GM12801 (cell line): Measurements from ENCODE around the gene C12orf57.

ENCODE experiments used
- TF ChIP-seq, protein P1 (sequence below): IDR thresholded peaks from one replicate; pipeline ENCODE4 v1.5.1; 2011; ENCODE audit warnings: control low read depth; ENCODE audit not compliant: insufficient read length; ENCODE audit errors: extremely low read depth

Gene C12orf57

DNA sequence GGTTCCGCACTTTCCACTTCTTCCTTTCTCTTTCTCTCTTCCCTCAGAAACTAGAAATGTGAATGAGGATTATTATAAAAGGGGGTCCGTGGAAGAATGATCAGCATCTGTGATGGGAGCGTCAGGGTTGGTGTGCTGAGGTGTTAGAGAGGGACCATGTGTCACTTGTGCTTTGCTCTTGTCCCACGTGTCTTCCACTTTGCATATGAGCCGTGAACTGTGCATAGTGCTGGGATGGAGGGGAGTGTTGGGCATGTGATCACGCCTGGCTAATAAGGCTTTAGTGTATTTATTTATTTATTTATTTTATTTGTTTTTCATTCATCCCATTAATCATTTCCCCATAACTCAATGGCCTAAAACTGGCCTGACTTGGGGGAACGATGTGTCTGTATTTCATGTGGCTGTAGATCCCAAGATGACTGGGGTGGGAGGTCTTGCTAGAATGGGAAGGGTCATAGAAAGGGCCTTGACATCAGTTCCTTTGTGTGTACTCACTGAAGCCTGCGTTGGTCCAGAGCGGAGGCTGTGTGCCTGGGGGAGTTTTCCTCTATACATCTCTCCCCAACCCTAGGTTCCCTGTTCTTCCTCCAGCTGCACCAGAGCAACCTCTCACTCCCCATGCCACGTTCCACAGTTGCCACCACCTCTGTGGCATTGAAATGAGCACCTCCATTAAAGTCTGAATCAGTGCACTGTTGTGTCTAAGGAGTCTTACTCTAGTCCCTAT lies 20.7 kb upstream of the C12orf57 start:
- TF ChIP-seq, protein P1, sequence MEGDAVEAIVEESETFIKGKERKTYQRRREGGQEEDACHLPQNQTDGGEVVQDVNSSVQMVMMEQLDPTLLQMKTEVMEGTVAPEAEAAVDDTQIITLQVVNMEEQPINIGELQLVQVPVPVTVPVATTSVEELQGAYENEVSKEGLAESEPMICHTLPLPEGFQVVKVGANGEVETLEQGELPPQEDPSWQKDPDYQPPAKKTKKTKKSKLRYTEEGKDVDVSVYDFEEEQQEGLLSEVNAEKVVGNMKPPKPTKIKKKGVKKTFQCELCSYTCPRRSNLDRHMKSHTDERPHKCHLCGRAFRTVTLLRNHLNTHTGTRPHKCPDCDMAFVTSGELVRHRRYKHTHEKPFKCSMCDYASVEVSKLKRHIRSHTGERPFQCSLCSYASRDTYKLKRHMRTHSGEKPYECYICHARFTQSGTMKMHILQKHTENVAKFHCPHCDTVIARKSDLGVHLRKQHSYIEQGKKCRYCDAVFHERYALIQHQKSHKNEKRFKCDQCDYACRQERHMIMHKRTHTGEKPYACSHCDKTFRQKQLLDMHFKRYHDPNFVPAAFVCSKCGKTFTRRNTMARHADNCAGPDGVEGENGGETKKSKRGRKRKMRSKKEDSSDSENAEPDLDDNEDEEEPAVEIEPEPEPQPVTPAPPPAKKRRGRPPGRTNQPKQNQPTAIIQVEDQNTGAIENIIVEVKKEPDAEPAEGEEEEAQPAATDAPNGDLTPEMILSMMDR: no peak

- TF ChIP-seq, protein P1: no peak
Observed at GRCh38 chr12:6923851-6924250, 20.0 kb upstream of the C12orf57 start.

DNA sequence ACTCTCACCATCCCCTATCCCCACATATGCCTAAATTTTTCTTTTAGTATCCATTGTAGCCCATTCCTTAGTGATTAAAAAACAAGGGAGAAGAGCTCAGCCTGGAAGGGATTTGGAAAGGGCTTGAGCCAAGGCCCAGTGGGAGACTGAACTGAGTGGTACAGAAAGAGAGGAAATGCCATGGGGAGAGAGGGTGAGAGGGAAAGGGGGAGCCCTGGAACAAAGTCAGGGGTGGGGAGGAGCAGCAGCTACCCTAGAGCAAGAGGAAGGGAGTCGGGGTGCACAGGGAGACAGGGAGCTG lies 18.6 kb upstream of the C12orf57 start:
- TF ChIP-seq, protein P1: no peak

DNA sequence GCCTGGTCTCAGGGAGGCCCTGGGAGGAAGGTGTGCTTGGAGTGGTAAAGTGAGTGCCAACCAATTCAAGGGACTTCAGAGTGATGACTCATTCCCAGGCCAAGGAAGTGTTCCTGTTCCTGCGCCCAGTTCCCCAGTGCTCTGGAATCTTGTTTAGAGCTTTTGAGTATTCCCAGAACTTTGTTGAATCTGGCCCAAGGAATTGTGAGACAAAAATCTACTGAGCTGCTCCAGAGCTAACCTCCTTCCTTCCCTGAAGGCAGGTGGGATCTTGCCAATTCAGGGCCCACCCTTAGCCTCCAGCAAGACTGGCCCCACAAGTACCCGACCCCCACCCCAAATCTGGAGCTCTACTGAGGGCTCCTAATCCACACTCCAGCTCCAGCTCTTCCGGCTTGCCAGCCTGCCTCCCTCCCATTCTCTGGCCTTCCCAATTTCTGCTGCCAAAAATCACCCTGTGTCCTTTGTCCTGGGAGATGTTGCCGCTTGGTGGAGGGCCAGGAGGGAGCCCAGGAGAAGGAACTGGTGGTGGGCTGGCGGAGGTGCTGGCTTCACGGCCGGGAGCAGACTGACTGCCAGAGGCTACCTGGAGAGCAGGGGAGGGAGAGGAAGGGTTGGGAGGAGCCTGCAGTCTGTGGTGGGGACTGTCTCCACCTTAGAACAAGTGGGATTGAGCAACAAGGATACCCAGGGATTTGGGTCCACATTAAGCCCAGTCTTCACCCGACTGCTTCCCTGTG lies 18.1 kb upstream of the C12orf57 start:
- TF ChIP-seq, protein P1: no peak

GRCh38 chr12:6927379-6928021 lies 16.3 kb upstream of the C12orf57 start, which contains the start of gene ATN1:
Gene ATN1 (plus strand): TSS chr12:6927959. CDS start chr12:6934002, 6,043 bp downstream.
- TF ChIP-seq, protein P1: no peak

DNA sequence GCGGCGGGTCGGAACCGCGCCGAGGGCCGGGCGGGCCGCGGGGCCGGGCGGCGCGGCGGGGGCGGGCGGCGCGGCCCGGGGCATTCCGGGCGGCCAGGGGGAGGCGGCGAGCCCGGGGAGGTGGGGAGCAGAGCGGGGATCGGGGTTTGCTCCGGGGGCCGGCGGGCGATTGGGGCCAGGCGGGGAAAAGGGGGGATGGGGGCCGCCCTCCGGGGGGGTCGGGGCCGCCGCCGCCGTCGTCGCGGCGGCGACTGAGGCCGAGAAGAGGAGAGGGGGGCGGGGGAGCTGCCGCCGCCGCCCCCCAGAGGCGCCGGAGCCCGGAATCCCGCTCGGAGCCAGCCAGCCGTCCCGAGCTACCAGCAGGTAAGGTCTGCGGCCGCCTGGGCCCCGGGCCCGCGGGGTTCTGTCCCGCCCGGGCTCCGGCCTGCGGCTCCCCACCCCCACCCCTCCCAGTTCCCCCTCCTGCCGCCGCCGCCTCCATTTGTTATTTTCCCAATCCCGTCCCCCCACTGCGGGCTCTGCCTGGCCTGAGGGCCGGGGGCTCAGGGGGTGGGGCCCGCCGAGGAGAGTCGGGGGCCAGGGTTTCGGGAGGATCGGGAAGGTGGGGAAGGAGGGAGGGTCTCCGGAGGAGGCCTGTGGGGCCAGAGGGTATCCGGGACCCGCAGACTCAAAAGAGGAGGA lies 15.7 kb upstream of the C12orf57 start:
- TF ChIP-seq, protein P1: no peak
